ENCODE results near the gene SCN8A.
"Not testable (repeated sequence)": the region's sequence is repeated elsewhere in the genome, so short reads cannot be mapped to it uniquely, and the experiment has no call there.

SCN8A gene

DNA sequence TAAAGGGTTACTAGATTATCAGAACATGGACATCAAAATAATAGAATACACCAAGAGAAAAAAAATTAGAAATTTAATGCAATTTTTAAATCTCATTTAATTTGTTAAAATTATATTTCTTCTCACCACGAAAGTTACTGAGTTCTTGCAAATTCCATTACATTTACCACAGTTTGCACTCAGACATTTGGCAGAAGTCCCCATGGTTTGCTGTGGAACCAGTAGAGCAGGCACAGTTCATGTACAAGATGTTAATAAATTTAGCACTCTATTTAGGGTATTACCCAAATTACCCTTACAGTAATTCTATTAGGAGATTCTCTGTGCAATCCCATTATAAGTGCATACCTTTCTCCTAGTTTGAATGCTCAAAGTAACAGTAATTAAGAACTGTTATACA is 9.7 kb downstream of the SCN8A start:
- DNase-seq (ENCODE audit: low spot score in 2 of 2) (no peak), ATAC-seq (no peak)
- no peaks in the 10 kb centered on the region for H3K9me3 Mint-ChIP-seq
- H3K27ac Mint-ChIP-seq: no peak overlapping the region
- H3K36me3 Mint-ChIP-seq: no peaks in the 10 kb centered on the region
- no peaks in the 10 kb centered on the region for H3K4me1 Mint-ChIP-seq
- no peak overlapping the region for H3K4me3 Mint-ChIP-seq

DNA sequence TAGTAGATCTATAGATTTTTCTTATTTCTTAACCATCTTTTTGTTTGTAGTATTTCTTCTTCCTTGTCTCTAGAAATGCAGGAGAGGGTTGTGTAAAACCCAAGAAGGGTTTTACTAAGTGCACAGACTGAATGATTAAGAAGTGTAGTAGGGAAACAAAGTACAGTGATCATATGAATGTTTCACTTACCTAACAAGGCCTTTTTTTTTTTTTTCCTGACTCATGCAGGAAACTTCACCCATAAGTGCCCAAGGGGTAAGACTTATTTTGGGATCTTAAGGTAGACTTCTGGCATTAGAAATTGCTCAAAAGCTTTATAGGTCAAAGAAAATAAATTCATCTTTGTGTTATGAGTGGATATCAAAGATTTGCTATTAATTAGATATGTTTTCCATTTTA is 10.2 kb downstream of the SCN8A start:
- no peak overlapping the region for H3K27ac Mint-ChIP-seq

GRCh38 chr12:51605896-51606295 is 14.9 kb downstream of the SCN8A start:
- DNase-seq (ENCODE audit: low spot score in 2 of 2); H3K9me3 Mint-ChIP-seq; H3K4me3 Mint-ChIP-seq; H3K36me3 Mint-ChIP-seq; H3K4me1 Mint-ChIP-seq; H3K27ac Mint-ChIP-seq; ATAC-seq: not testable (repeated sequence)

More for the DNA sequence above, 10.2 kb downstream of the SCN8A start:
- Mint-ChIP-seq H3K9me3 (no peaks in the 10 kb centered on the region), H3K36me3 (no peaks in the 10 kb centered on the region), H3K4me3 (no peak overlapping the region), H3K4me1 (no peaks in the 10 kb centered on the region)
- DNase-seq (ENCODE audit: low spot score in 2 of 2): no peak
- ATAC-seq: no peak

DNA sequence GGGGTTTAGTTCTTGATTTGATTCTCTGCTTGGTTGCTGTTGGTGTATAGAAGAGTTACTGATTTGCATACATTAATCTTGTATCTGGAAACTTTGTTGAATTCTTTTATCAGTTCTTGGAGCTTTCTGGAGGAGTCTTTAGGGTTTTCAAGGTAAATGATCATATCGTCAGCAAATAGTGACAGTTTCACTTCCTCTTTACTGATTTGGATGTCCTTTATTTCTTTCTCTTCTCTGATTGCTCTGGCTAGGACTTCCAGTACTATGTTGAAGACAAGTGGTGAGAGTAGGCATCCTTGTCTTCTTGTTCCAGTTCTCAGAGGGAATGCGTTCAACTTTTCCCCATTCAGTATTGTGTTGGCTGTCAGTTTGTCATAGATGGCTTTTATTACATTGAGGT is 16.2 kb downstream of the SCN8A start:
- not testable (repeated sequence) for H3K36me3 Mint-ChIP-seq; DNase-seq (ENCODE audit: low spot score in 2 of 2); H3K9me3 Mint-ChIP-seq

GRCh38 chr12:51620448-51620847 is 29.4 kb downstream of the SCN8A start:
- no peak for ATAC-seq
- Mint-ChIP-seq H3K4me3 (no peak overlapping the region), H3K27ac (no peak overlapping the region), H3K36me3 (no peaks in the 10 kb centered on the region), H3K9me3 (no peaks in the 10 kb centered on the region), H3K4me1 (no peaks in the 10 kb centered on the region)
- no peak for DNase-seq (ENCODE audit: low spot score in 2 of 2)

More for the DNA sequence above, 16.2 kb downstream of the SCN8A start:
- not testable (repeated sequence) for H3K4me1 Mint-ChIP-seq, ATAC-seq, H3K27ac Mint-ChIP-seq, H3K4me3 Mint-ChIP-seq

- DNase-seq (ENCODE audit: low spot score in 2 of 2) (no peak), ATAC-seq (no peak)
- Mint-ChIP-seq H3K27ac (no peak overlapping the region), H3K9me3 (no peaks in the 10 kb centered on the region), H3K4me1 (no peaks in the 10 kb centered on the region), H3K36me3 (no peaks in the 10 kb centered on the region), H3K4me3 (no peak overlapping the region)
Measured at GRCh38 chr12:51621156-51621922, 30.3 kb downstream of the SCN8A start.

- Mint-ChIP-seq H3K36me3 (no peaks in the 10 kb centered on the region), H3K4me3 (no peak overlapping the region), H3K9me3 (no peaks in the 10 kb centered on the region), H3K4me1 (no peaks in the 10 kb centered on the region), H3K27ac (no peak overlapping the region)
- no peak for DNase-seq (ENCODE audit: low spot score in 2 of 2)
- no peak for ATAC-seq
Measured at GRCh38 chr12:51622564-51622963, 31.5 kb downstream of the SCN8A start.

DNA sequence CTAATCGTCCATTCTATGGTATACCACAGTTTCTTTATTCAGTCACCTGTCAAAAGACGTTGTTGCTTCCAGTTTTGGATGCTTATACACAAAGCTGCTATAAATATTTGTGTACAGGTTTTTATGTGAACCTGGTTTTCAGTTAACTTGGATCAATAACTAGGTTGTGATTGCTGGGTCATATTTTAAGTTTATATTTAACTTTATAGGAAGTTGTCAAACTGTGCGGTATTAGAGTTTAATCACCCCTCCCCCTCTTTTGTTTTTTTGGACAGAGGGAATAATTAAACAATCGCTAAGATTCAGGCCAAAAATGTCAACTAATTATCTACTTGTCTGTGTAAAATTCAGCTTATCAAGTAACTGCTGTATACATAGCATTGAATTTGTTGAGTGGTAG is 34.3 kb downstream of the SCN8A start:
- Mint-ChIP-seq H3K4me3 (no peak overlapping the region), H3K4me1 (no peaks in the 10 kb centered on the region), H3K9me3 (no peaks in the 10 kb centered on the region), H3K36me3 (no peaks in the 10 kb centered on the region), H3K27ac (no peak overlapping the region)
- DNase-seq (ENCODE audit: low spot score in 2 of 2): no peak
- no peak for ATAC-seq

DNA sequence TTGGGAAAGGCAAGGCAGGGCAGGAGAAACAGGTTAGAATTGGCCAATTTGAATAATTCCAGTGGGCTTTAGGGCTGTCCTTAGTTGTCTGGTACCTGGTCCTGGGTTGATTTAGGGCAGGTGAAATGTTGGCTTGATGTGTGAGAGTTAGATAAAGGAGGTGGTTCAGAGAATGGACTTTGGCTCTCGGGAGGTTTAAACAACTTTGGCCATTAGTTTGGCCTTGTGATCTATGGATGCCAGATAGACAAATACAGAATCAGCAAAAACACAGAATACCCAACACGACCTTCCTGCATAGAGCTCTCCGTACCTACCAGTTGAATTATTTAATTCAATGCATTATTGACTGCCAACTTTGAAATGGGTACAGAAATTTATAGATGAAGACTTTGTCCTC is 35.1 kb downstream of the SCN8A start:
- Mint-ChIP-seq H3K4me1 (no peaks in the 10 kb centered on the region), H3K9me3 (no peaks in the 10 kb centered on the region), H3K36me3 (no peaks in the 10 kb centered on the region), H3K4me3 (no peak overlapping the region), H3K27ac (no peak overlapping the region)
- no peak for DNase-seq (ENCODE audit: low spot score in 2 of 2)
- no peak for ATAC-seq

GRCh38 chr12:51626629-51627028 is 35.6 kb downstream of the SCN8A start:
- Mint-ChIP-seq H3K4me3 (no peak overlapping the region), H3K36me3 (no peaks in the 10 kb centered on the region), H3K9me3 (no peaks in the 10 kb centered on the region), H3K4me1 (no peaks in the 10 kb centered on the region), H3K27ac (no peak overlapping the region)
- DNase-seq (ENCODE audit: low spot score in 2 of 2) (no peak), ATAC-seq (no peak)

DNA sequence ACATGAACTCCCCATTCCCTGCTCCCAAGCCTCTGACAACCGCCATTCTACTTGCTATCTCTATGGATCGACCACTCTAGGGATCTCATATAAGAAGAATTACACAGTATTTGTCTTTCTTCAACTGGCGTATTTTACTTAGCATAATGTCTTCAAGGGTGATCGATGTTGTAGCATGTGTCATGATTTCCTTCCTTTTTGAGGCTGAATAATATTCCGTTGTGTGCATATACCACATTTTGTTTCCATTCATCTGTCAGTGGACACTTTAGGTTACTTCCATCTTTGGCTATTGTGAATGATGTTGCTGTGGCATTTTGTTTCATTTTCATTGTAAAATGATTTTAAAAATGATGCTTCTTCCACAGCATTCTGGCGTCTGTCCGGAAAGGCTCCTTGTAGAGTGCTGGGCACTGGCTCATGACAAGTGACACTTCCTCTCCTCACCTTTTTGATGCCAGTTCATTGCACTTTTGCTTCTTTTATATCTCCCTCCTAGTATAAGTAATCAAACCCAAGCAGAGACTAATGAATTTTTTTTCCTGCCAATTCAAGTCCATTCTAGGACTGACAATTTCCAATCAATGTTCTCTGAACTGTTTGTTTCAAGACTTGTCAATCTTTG is 39.3 kb downstream of the SCN8A start:
- Mint-ChIP-seq H3K27ac (no peak overlapping the region), H3K9me3 (no peaks in the 10 kb centered on the region), H3K36me3 (no peaks in the 10 kb centered on the region), H3K4me3 (no peak overlapping the region), H3K4me1 (no peaks in the 10 kb centered on the region)
- DNase-seq (ENCODE audit: low spot score in 2 of 2): no peak
- no peak for ATAC-seq

DNA sequence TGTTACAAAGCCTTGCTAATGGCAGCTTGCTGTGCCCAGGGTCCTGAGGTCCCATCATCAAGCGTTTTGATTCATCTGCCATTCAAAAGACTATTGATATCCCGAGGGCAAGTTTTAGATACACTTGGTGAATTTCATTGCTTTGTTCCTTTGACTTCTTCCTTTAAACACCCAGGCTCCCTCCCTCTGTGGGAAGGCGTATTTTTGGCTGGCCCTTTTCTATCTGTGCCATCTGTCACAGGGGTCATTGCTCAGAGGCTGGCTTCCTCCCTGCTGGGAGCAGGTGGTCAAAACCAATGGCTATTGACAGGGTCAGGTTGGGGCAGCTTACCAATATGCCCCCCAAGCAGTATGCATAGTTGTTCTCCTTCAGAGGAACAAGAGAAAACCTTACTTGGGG is 40.0 kb downstream of the SCN8A start:
- ATAC-seq: no peak
- DNase-seq (ENCODE audit: low spot score in 2 of 2): no peak
- Mint-ChIP-seq H3K9me3 (no peaks in the 10 kb centered on the region), H3K36me3 (no peaks in the 10 kb centered on the region), H3K27ac (no peak overlapping the region), H3K4me1 (no peaks in the 10 kb centered on the region), H3K4me3 (no peak overlapping the region)

DNA sequence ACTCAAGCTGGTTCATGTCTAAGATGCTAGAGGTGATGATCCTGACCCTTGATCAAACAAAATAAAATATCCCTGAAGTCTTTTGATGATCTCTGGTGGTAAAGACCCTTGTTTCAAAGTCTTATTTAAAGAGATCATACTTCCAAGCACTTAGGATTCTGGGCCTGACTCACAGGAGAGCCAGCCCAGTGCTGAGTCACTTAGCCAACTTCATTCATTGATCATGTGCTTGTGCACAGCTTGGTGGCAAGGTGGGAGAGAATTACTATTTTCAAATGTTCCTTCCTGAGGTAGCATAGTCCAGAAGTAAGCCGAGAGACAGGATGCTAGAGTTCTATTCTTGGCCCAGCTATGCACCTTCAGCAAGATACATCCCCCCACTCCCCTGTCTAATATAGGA is 40.6 kb downstream of the SCN8A start:
- no peaks in the 10 kb centered on the region for H3K36me3 Mint-ChIP-seq
- H3K27ac Mint-ChIP-seq: no peak overlapping the region
- H3K4me3 Mint-ChIP-seq: no peak overlapping the region
- H3K9me3 Mint-ChIP-seq: no peaks in the 10 kb centered on the region
- H3K4me1 Mint-ChIP-seq: no peaks in the 10 kb centered on the region
- DNase-seq (ENCODE audit: low spot score in 2 of 2): no peak
- ATAC-seq: peak; percentile 36

- no peaks in the 10 kb centered on the region for H3K36me3 Mint-ChIP-seq
- H3K4me1 Mint-ChIP-seq: no peaks in the 10 kb centered on the region
- DNase-seq (ENCODE audit: low spot score in 2 of 2) (no peak), ATAC-seq (no peak)
- no peak overlapping the region for H3K27ac Mint-ChIP-seq
- H3K4me3 Mint-ChIP-seq: no peak overlapping the region
- H3K9me3 Mint-ChIP-seq: no peaks in the 10 kb centered on the region
Measured at GRCh38 chr12:51632623-51633022, 41.6 kb downstream of the SCN8A start.

DNA sequence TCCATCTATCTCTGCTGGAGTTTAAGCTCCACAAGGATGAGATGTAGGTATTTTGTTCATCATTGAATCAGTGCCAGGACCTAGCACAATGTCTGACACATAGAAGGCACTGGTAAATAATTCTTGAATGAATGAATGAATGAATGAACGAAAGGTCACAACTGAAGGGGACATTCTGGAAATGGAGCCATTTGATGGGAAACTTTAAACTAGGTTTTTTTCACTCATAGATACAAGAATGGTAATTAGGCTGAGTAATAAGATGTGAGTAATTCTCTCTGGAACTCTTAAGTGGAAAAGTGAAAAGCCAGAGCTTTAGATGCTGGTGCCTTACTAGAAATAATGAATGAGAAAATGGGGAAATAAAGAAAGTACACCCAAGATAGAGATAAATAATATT is 44.3 kb downstream of the SCN8A start:
- ATAC-seq: no peak
- DNase-seq (ENCODE audit: low spot score in 2 of 2): no peak
- H3K36me3 Mint-ChIP-seq: no peaks in the 10 kb centered on the region

GRCh38 chr12:51636581-51636980 is 45.5 kb downstream of the SCN8A start:
- Mint-ChIP-seq H3K36me3 (no peaks in the 10 kb centered on the region), H3K4me3 (no peak overlapping the region), H3K27ac (no peak overlapping the region), H3K4me1 (no peaks in the 10 kb centered on the region), H3K9me3 (no peaks in the 10 kb centered on the region)
- DNase-seq (ENCODE audit: low spot score in 2 of 2) (no peak), ATAC-seq (no peak)

More for the DNA sequence above, 44.3 kb downstream of the SCN8A start:
- Mint-ChIP-seq H3K27ac (no peak overlapping the region), H3K4me1 (no peaks in the 10 kb centered on the region), H3K4me3 (no peak overlapping the region), H3K9me3 (no peaks in the 10 kb centered on the region)

Measured in stimulated activated effector memory CD8-positive, alpha-beta T cell treated with anti-CD3 and anti-CD28 coated beads, Interleukin-12 subunit alpha, Interleukin-12 subunit beta, amount 100 ng/mL, for 72 hours (primary cell).